Nephron progenitor cell (in vitro differentiated cells): ENCODE data around the gene RBM20.

ENCODE experiments used
- DNase-seq: peaks from one replicate; pipeline ENCODE4 v3.0.0; 2021
- H3K27ac Mint-ChIP-seq: 2 replicates; pipeline ENCODE4 v1.8.0; 2021; ENCODE audit warnings: mild to moderate bottlenecking, moderate library complexity, mixed read lengths
- H3K27me3 Mint-ChIP-seq: 2 replicates; pipeline ENCODE4 v1.8.0; 2021; ENCODE audit warnings: mild to moderate bottlenecking, low read depth, mixed read lengths; ENCODE audit not compliant: poor library complexity
- H3K36me3 Mint-ChIP-seq: 2 replicates; pipeline ENCODE4 v1.8.0; 2021; ENCODE audit warnings: low read depth, mixed read lengths
- H3K4me1 Mint-ChIP-seq: 2 replicates; pipeline ENCODE4 v1.8.0; 2021; ENCODE audit warnings: mixed read lengths
- H3K4me3 Mint-ChIP-seq: 2 replicates; pipeline ENCODE4 v1.8.0; 2021; ENCODE audit warnings: mild to moderate bottlenecking, moderate library complexity, mixed read lengths
- H3K9me3 Mint-ChIP-seq: 2 replicates; pipeline ENCODE4 v1.8.0; 2021; ENCODE audit warnings: mild to moderate bottlenecking, moderate library complexity, mixed read lengths
- TF ChIP-seq, protein P1 (sequence below): fragments of 200-600 bp; sonication (generic); IDR thresholded peaks from 2 replicates; pipeline ENCODE4 v1.5.0; 2021; ENCODE audit warnings: antibody characterized with exemption

The RBM20 gene

DNA sequence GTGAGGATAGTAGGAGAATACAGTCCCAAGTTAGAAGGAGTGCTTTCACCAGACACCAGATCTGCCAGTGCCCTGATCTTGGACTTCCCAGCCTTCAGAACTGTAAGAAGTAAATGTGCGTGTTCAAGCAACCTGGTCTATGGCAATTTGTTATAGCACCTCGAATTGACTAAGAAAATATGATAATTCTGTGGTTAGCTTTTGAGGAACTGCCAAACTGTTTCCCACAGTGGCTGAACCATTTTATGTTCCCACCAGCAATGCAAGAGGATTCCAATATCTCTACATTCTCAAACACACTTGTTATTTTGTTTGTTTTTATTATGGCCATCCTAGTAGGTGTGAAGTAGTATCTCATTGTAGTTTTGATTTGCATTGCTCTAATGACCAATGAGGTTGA is 47.0 kb downstream of the RBM20 start:
- Mint-ChIP-seq H3K27me3 (peaks cover 5% of the 10 kb centered on the region), H3K36me3 (peaks cover 30% of the 10 kb centered on the region), H3K27ac (no peak overlapping the region), H3K9me3 (peaks cover 39% of the 10 kb centered on the region), H3K4me3 (no peak overlapping the region), H3K4me1 (peaks cover 22% of the 10 kb centered on the region)
- DNase-seq: no peak
- TF ChIP-seq, protein P1, sequence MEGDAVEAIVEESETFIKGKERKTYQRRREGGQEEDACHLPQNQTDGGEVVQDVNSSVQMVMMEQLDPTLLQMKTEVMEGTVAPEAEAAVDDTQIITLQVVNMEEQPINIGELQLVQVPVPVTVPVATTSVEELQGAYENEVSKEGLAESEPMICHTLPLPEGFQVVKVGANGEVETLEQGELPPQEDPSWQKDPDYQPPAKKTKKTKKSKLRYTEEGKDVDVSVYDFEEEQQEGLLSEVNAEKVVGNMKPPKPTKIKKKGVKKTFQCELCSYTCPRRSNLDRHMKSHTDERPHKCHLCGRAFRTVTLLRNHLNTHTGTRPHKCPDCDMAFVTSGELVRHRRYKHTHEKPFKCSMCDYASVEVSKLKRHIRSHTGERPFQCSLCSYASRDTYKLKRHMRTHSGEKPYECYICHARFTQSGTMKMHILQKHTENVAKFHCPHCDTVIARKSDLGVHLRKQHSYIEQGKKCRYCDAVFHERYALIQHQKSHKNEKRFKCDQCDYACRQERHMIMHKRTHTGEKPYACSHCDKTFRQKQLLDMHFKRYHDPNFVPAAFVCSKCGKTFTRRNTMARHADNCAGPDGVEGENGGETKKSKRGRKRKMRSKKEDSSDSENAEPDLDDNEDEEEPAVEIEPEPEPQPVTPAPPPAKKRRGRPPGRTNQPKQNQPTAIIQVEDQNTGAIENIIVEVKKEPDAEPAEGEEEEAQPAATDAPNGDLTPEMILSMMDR: no peak

DNA sequence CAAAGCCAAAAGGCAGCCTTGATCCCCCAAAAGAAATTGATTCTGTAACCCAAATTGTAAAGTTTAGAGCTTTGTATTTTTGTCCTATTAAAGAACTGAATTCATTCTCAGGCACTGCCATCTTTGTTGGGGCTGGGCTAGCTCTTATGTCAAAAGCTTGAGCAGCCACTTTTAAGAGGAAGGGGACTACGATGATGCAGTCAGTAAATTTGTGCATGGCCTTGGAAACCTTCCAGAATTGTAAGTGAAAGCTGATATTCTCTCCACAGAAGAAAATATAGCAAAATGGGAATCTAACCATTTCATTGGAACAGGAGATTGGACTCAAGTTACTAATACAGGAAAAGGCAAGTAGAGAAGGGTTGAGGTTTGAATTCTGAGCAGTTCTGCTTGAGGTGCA is 50.1 kb downstream of the RBM20 start:
- Mint-ChIP-seq H3K4me1 (peaks cover 46% of the 10 kb centered on the region), H3K36me3 (peaks cover 30% of the 10 kb centered on the region), H3K27ac (no peak overlapping the region), H3K4me3 (no peak overlapping the region), H3K9me3 (peaks cover 36% of the 10 kb centered on the region), H3K27me3 (peaks cover 11% of the 10 kb centered on the region)
- DNase-seq: no peak
- TF ChIP-seq, protein P1: no peak

DNA sequence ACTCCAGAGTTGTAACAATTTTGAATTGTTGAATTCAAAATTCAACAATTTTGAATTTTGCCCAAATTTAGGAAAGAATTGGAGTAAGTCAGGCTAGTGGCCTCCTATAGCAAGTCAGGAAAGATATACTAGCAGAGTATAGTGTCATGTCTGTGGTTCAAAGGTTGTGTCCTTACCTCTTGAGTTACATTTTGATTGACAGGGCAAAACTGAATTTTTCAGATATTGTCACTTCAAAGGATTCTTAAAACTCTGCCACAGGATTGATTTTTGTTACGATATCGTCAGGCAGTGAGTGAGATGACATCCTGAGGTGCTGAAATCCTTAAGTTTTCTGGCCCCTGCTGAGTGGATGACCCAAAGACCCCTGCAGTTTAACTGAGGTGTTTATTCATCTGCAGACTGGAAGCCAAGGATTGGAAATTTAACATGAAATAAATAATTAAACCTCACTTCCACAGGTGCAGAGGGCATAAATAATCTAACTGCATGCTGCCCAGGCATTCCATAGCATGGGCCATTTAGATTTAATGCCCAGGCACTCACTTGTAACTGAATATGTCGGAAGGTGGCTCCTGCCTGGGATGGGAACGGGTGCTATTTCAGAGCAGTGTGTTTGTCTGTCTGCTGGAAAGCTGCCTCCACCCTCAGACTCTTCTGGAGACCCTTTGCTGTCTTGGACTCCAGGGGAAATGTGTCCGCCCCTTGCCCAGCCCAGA is 50.8 kb downstream of the RBM20 start:
- TF ChIP-seq, protein P1: no peak
- Mint-ChIP-seq H3K27ac (peak overlapping the region; percentile 77), H3K27me3 (peaks cover 11% of the 10 kb centered on the region), H3K36me3 (peaks cover 30% of the 10 kb centered on the region), H3K9me3 (peaks cover 30% of the 10 kb centered on the region), H3K4me3 (no peak overlapping the region), H3K4me1 (peaks cover 53% of the 10 kb centered on the region)
- DNase-seq: no peak

DNA sequence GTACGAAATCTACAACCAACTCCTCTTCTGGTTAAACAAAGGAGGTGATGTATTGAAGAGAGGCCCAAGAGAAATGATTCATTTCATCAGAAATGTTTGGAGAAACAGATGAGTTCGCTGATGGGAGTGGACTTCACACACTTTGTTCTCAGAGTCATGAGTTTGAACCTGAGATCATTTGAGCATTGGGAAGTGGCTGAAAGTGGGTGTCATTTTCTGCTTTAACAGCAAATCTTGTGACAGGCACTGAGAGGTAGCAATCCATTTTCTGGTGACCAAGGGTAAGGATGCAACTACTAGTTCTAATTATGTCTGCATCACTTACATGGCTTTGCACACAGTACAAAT is 51.4 kb downstream of the RBM20 start:
- H3K9me3 Mint-ChIP-seq: peaks cover 28% of the 10 kb centered on the region
- DNase-seq: no peak
- TF ChIP-seq, protein P1: no peak
- H3K27me3 Mint-ChIP-seq: peaks cover 11% of the 10 kb centered on the region
- H3K4me3 Mint-ChIP-seq: no peak overlapping the region
- H3K36me3 Mint-ChIP-seq: peaks cover 27% of the 10 kb centered on the region
- peak overlapping the region; percentile 77 for H3K27ac Mint-ChIP-seq
- H3K4me1 Mint-ChIP-seq: peaks cover 59% of the 10 kb centered on the region

DNA sequence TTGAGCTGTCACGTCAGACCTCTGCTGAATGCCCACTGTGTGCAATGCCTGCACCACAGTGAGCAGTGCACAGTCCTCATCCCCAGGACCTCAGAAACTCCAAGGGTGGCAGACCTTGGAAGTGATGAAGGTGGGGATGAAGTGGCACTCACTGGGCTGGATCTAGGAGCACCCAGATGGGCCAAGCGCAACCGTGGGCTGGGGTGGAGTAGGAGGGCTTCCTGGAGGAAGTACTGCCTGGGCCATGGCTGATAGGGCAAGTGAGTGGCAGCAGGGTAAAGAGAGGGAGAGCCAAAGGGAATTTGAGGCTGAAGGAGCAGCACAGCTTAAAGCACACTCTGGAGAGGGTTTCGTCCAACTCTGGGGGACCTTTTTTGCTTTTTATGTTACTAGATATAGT is 52.3 kb downstream of the RBM20 start:
- Mint-ChIP-seq H3K27me3 (peaks cover 11% of the 10 kb centered on the region), H3K4me3 (peak overlapping the region; percentile 24), H3K27ac (peak overlapping the region; percentile 92), H3K4me1 (peaks cover 68% of the 10 kb centered on the region), H3K9me3 (peaks cover 20% of the 10 kb centered on the region), H3K36me3 (peaks cover 19% of the 10 kb centered on the region)
- no peak for DNase-seq
- TF ChIP-seq, protein P1: no peak

DNA sequence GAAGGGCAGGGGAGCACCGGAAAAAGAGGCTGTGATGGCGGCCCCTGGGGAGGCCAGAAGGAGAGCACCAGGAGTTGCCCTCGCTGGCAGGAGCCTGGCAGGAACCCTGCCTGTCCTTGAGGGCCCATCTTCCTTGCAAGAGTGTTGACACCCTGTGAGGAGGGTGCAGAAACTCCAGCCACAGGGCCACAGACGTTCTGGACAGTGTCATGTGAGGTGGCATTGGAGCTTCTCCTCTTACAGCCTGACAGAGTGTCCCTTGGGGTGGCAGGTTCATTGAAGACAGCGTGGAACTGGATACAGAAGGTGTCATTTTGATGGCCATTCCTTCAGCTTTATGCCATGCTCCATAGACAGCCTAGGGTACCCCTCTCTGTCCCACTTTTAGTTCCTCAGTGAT is 54.2 kb downstream of the RBM20 start:
- H3K4me3 Mint-ChIP-seq: no peak overlapping the region
- H3K27ac Mint-ChIP-seq: peak overlapping the region; percentile 39
- peaks cover 1% of the 10 kb centered on the region for H3K9me3 Mint-ChIP-seq
- no peak for DNase-seq
- H3K36me3 Mint-ChIP-seq: no peaks in the 10 kb centered on the region
- peaks cover 7% of the 10 kb centered on the region for H3K27me3 Mint-ChIP-seq
- TF ChIP-seq, protein P1: no peak
- H3K4me1 Mint-ChIP-seq: peaks cover 78% of the 10 kb centered on the region
